HepG2 (cell line): ENCODE results near the gene ABHD10. TPM values are rescaled to one million over a fixed set of nuclear protein-coding genes. Genes with fewer than 3 reads are reported as not detected.

Experiments used
- ATAC-seq: fragments of 200-7000 bp; cut with Tn5 transposase; 3 replicates; pipeline ENCODE4 v1.9.1; 2020; ENCODE audit warnings: mild to moderate bottlenecking, moderate library complexity
- BruUV-seq: library from RNA; stranded (reverse); fragments of 400-500 nt; replicated peaks from 2 replicates; lab custom pipeline; 2021; lab: Mats Ljungman, UMichigan
- CTCF ChIA-PET: fragments of 300-600 bp; formaldehyde crosslinking; extraction: SDS; loops from one replicate; lab custom pipeline; 2021; ENCODE audit warnings: low total read pairs, inconsistent platforms, low intra/inter-chr PET ratio; lab: Yijun Ruan, JAX
- POLR2A ChIA-PET: fragments of 350-600 bp; sonication (Branson Sonifier 250); formaldehyde crosslinking; loops from one replicate; lab custom pipeline; 2020; ENCODE audit warnings: antibody characterized with exemption, inconsistent platforms; lab: Yijun Ruan, JAX
- DNase-seq: peaks from one replicate; pipeline ENCODE4 v3.0.0-alpha.2; 2015; ENCODE audit warnings: low spot score
- FAIRE-seq: peaks from 3 replicates; lab custom pipeline; 2011; peaks lifted over from hg19 to GRCh38; lab: Jason Lieb, UNC
- H2AFZ ChIP-seq: one replicate; pipeline ENCODE4 v1.6.1; 2011; ENCODE audit warnings: low read length, inconsistent platforms
- H3K27ac ChIP-seq: fragments of 300-600 bp; 3 replicates; pipeline ENCODE4 v1.8.0; 2011; ENCODE audit warnings: mixed run types, mild to moderate bottlenecking, mixed read lengths, low read length, inconsistent platforms; ENCODE audit not compliant: insufficient read depth; ENCODE audit errors: extremely low read length
- H3K27me3 ChIP-seq, 2 experiments: fragments of 200-600 bp in 1 of 2; 2 replicates in 1 of 2; 3 replicates in 1 of 2; pipeline versions ENCODE4 v1.6.0 to v1.8.0; 2011; ENCODE audit warnings: low read length in 2 of 2, mild to moderate bottlenecking in 2 of 2, moderate library complexity in 2 of 2, inconsistent platforms in 1 of 2; ENCODE audit not compliant: insufficient read depth in 2 of 2, control insufficient read depth in 1 of 2
- H3K36me3 ChIP-seq, 2 experiments: fragments of 200-600 bp in 1 of 2; replicated peaks in 1 of 2; 2 replicates in 1 of 2; 3 replicates in 1 of 2; pipeline versions ENCODE4 v1.5.1 to v1.8.0; 2011; ENCODE audit warnings: low read length in 2 of 2, inconsistent platforms in 1 of 2; ENCODE audit not compliant: insufficient read depth in 2 of 2, control insufficient read depth in 1 of 2
- H3K4me1 ChIP-seq: 2 replicates; pipeline ENCODE4 v1.5.1; 2012; ENCODE audit warnings: low read length, inconsistent platforms; ENCODE audit not compliant: insufficient read depth
- H3K4me2 ChIP-seq: 2 replicates; pipeline ENCODE4 v1.6.0; 2011; ENCODE audit warnings: low read depth, low read length, inconsistent platforms
- H3K4me3 ChIP-seq, 3 experiments: fragments of 200-600 bp in 1 of 3; sonication (generic), shearing (Covaris generic) in 1 of 3; replicated peaks in 1 of 3; 2 replicates each; pipeline ENCODE4 v1.5.1; 2011 to 2016; ENCODE audit warnings: low read length in 3 of 3, inconsistent platforms in 2 of 3, low read depth in 2 of 3, mild to moderate bottlenecking in 2 of 3, control low read depth in 1 of 3, mixed read lengths in 1 of 3; ENCODE audit not compliant: insufficient read depth in 1 of 3
- H3K79me2 ChIP-seq: one replicate; pipeline ENCODE4 v1.6.1; 2011; ENCODE audit warnings: low read length, inconsistent platforms; ENCODE audit not compliant: insufficient read depth
- H3K9ac ChIP-seq: 2 replicates; pipeline ENCODE4 v1.6.0; 2011; ENCODE audit warnings: mild to moderate bottlenecking, low read depth, low read length, inconsistent platforms; ENCODE audit not compliant: insufficient read depth
- H3K9me3 ChIP-seq: 2 replicates; pipeline ENCODE4 v1.5.1; 2012; ENCODE audit warnings: mild to moderate bottlenecking, low read length
- H4K20me1 ChIP-seq: 2 replicates; pipeline ENCODE4 v1.6.0; 2011; ENCODE audit warnings: inconsistent platforms, mild to moderate bottlenecking, low read length, moderate library complexity; ENCODE audit not compliant: insufficient read depth
- STAT5B ChIP-seq: sonication (generic); formaldehyde crosslinking; IDR thresholded peaks from 2 replicates; pipeline ENCODE4 v1.4.0; 2020; ENCODE audit warnings: missing genetic modification reagents
- WGBS: methylation state at CpG from one replicate; pipeline ENCODE4 v1.1.6; 2017; ENCODE audit warnings: low lambda C conversion rate; 5-methylcytosine and 5-hydroxymethylcytosine counted together
- in situ Hi-C: cut with HindIII; loops from 2 replicates; pipeline ENCODE4 v1.10.0; 2017; ENCODE audit warnings: low pct_unique_long_range_greater_than_20kb; ENCODE audit not compliant: extremely low pct_ligation_motif_present
- intact Hi-C: fragments of 100-400 bp; cut with micrococcal nuclease; formaldehyde crosslinking; loops from one replicate; pipeline ENCODE4 v1.10.0; 2022; ENCODE audit not compliant: unreplicated experiment
- polyA plus RNA-seq, 8 experiments: library from polyadenylated mRNA; depleted of rRNA in 3 of 8; stranded (reverse) in 7 of 8; unstranded in 1 of 8; fragments of >200 nt; fragmentation: Illumina TruSeq in 4 of 8; extraction: Trizol in 4 of 8; gene quantifications; 2 replicates each; pipeline versions ENCODE4 v1.2.1 to v1.2.3, GENCODE V29; 2011 to 2016; ENCODE audit warnings: low read depth in 4 of 8, missing spikeins in 1 of 8, mixed read lengths in 1 of 8; ENCODE audit not compliant: insufficient read depth in 1 of 8
- total RNA-seq, 5 experiments: library from RNA; depleted of rRNA; stranded (reverse); fragments of >200 nt; fragmentation: Illumina TruSeq; extraction: Trizol; gene quantifications; 2 replicates each; pipeline ENCODE4 v1.2.3, GENCODE V29; 2016; ENCODE audit warnings: low read depth in 1 of 5
- TF ChIP-seq, protein P1 (sequence below): sonication (generic); formaldehyde crosslinking; IDR thresholded peaks from 2 replicates; pipeline ENCODE4 v1.4.0; 2020; ENCODE audit warnings: low read depth, mild to moderate bottlenecking, missing genetic modification reagents
- TF ChIP-seq, protein P2 (sequence below): sonication (generic); formaldehyde crosslinking; IDR thresholded peaks from 2 replicates; pipeline ENCODE4 v1.5.1; 2020; ENCODE audit warnings: mild to moderate bottlenecking, missing genetic modification reagents, moderate library complexity

Gene ABHD10
- total and polyA plus RNA-seq, 2 of the 13 experiments (the other 11 are each of a cell fraction or from before 2014, with no cell fraction given): 22.8 to 50.2 TPM

DNA sequence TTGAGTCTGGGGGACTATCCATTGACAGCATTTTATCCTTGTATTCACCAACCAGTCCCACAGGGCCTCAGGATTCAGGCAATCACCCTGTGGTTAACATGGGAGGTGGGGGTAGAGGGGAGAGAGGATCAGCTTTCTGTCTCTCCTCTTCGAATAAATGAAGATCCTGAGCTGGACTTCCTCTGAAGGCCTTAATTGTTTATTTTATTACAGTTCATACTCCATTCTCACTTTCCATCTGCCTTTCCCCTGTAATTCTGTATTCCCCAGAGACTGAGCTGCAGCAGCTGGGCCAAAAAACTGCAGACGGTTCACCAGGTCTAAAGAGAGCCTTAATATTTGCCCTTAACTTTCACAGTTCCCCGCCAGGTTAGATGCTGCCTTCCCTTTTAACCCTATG is 31.8 kb downstream of the ABHD10 start:
- Histone ChIP-seq H3K36me3 (no peaks in the 10 kb centered on the region), H3K27ac (no peak overlapping the region), H3K79me2 (no peaks in the 10 kb centered on the region), H3K9me3 (no peaks in the 10 kb centered on the region), H3K27me3 (peaks cover 0 to 5% of the 10 kb centered on the region in 2 experiments; a peak in 1 of 5 replicates), H2AFZ (no peak overlapping the region), H3K9ac (no peak overlapping the region), H3K4me3 (no peak overlapping the region)
- ChIA-PET CTCF (no interaction called here), POLR2A (interaction anchor here (0.9 kb wide), 1 partner anchor 32 kb away, joined by 3 read pairs; the partner anchor contains the start of gene ABHD10)
- ATAC-seq: no peak
- BruUV-seq: no TSS peak
- FAIRE-seq: no peak
- in situ Hi-C loops: no loop called here
- intact Hi-C loops: loop anchor here (10.0 kb wide), 1 partner anchor 436 kb away; no protein-coding TSS in a partner anchor
- TF ChIP-seq, protein P1, sequence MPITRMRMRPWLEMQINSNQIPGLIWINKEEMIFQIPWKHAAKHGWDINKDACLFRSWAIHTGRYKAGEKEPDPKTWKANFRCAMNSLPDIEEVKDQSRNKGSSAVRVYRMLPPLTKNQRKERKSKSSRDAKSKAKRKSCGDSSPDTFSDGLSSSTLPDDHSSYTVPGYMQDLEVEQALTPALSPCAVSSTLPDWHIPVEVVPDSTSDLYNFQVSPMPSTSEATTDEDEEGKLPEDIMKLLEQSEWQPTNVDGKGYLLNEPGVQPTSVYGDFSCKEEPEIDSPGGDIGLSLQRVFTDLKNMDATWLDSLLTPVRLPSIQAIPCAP (CRISPR knock-in tag): no peak
- TF ChIP-seq, protein P2, sequence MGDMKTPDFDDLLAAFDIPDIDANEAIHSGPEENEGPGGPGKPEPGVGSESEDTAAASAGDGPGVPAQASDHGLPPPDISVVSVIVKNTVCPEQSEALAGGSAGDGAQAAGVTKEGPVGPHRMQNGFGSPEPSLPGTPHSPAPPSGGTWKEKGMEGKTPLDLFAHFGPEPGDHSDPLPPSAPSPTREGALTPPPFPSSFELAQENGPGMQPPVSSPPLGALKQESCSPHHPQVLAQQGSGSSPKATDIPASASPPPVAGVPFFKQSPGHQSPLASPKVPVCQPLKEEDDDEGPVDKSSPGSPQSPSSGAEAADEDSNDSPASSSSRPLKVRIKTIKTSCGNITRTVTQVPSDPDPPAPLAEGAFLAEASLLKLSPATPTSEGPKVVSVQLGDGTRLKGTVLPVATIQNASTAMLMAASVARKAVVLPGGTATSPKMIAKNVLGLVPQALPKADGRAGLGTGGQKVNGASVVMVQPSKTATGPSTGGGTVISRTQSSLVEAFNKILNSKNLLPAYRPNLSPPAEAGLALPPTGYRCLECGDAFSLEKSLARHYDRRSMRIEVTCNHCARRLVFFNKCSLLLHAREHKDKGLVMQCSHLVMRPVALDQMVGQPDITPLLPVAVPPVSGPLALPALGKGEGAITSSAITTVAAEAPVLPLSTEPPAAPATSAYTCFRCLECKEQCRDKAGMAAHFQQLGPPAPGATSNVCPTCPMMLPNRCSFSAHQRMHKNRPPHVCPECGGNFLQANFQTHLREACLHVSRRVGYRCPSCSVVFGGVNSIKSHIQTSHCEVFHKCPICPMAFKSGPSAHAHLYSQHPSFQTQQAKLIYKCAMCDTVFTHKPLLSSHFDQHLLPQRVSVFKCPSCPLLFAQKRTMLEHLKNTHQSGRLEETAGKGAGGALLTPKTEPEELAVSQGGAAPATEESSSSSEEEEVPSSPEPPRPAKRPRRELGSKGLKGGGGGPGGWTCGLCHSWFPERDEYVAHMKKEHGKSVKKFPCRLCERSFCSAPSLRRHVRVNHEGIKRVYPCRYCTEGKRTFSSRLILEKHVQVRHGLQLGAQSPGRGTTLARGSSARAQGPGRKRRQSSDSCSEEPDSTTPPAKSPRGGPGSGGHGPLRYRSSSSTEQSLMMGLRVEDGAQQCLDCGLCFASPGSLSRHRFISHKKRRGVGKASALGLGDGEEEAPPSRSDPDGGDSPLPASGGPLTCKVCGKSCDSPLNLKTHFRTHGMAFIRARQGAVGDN (CRISPR knock-in tag): no peak
- TF ChIP-seq STAT5B (CRISPR knock-in tag): no peak
- TF ChIP-seq, all 625 proteins: peak for 0
- WGBS: 34% methylated on average over 3 of the region's 3 CpGs
- Histone ChIP-seq H3K4me1 (peaks cover 17% of the 10 kb centered on the region), H4K20me1 (no peaks in the 10 kb centered on the region), H3K4me2 (no peak overlapping the region)
- no peak for DNase-seq
